Activated CD4-positive, CD25-positive, alpha-beta regulatory T cell treated with anti-CD3 and anti-CD28 coated beads, Interleukin-2, amount 50 U/mL, for 24 hours (primary cell): ENCODE results near the gene TMC2.
A peak's percentile ranks its signal among the peaks of the same experiment; 100 is the strongest.

Experiments used
- ATAC-seq, 2 donors: fragments of 150-1000 bp; cut with Tn5 transposase; one replicate each; pipeline ENCODE4 v1.10.0; 2021; ENCODE audit warnings: mild to moderate bottlenecking in 1 of 2, moderate library complexity in 1 of 2

The TMC2 gene

DNA sequence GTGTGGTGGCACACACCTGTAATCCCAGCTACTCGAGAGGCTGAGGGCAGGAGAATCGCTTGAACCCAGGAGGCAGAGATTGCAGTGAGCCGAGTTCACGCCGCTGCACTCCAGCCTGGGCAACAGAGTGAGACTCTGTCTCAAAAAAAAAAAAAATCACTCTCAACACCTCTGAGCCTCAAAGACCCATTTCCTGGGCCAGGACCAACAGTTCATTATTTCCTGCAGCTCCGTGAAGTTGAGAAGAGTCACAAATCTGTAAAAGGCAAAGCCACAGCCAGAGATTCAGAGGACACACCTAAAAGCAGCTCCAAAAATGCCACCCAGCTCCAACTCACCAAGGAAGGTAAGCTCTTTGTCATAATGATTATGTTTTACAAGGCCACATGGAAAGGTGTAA lies 100.9 kb downstream of the TMC2 start:
- ATAC-seq: no peak

DNA sequence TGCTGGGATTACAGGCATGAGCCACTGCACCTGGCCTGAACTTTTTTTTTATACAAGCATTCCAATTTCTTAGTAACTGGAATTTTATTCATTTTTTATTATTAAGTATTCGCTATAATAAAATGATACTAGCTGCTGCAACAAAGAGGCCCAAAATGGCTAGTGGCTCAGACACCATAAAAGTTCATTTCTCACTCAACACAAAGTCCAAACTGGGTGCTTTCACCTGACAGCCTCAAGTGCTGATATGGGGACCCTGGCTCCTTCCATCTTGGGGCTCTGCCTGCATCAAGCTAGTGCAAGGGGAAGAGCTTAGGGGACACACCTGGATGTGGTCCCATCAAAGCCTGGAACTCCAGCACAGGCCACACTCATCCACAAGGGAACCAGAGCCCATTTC lies 103.9 kb downstream of the TMC2 start:
- no peak for ATAC-seq

DNA sequence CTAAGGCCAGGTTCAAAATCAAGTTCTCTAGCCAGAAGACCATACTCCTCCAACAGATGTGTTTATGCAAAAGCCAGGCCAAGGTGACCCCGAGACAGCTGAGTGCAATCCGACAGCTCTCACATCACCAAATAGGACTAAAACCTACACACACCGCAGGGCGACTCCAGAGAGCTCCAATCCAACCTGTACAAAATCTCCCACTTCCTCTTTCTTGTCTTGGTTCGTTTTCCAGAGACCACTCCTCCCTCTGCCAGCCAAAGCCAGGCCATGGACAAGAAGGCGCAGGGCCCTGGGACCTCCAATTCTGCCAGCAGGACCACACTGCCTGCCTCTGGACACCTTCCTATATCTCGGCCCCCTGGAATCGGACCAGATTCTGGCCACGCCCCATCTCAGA lies 104.5 kb downstream of the TMC2 start:
- ATAC-seq: no peak

DNA sequence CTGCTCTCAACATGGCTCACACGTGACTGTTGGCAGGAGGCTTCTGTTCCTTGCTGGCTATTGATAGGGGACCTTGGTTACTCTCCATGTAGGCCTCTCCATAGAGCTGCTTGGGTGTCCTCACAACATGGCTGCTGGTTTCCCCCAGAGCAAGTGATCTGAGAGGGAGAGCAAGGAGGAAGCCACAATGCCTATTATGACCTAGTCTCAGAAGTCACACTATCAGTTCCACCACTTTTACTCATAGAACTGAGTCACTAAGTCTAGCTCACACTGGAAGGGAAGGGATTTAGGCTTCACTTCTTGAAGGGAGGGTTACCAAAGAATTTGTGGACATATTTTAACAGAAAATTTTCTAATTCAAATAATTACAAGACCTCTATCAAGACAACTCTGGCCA lies 107.3 kb downstream of the TMC2 start:
- ATAC-seq: no peak

DNA sequence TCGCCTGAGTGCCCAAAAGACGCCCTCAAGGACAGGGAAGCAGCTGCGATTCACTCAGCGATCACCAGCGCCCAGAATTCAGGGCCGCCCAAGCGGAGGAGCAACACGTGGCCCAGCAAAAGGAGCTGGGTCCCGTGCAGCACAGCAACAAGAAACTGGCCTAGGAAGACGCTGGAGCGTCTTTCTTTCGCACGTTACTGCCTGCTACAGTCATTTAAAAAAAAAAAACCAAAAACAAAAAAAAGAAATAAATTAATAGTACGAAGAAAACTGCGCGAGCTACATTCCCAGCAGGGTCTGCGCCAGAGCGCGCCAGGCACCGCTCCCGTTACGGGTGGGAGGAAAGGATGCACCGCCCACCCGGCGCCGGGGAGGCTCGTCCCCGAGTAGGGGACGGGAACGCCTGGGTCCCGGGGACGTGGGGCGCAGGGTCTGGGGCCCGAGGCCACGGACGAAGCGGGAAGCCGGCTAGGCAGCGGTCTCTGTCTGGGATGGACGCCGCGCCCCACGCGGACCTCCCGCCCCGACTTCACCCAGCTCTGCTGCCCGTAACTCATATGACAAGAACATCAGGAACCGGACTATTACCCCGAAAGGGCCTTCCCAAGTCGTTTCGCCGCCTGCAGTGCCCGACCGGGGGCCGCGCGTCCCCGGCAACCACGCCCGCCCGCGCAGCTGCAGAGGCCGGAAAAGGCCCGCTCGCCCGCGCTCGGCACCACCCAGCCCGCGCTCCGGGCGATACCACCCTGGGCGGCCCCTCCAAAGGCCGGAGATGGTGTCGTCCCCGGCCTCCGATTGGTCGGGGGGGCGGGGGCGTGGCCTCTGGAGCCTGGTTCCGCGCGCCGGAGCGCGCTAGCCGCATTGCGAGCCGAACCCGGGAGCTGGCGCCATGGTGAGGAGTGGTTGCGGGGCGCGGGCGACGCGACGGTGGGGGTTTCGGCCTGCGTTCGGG lies 115.7 kb downstream of the TMC2 start, which contains the start of gene NOP56:
TSS of gene NOP56 (plus strand) at position 861 of the 952 bp plus-strand sequence. CDS start at position 890, 29 bp downstream.
- peak; percentile 90 for ATAC-seq

DNA sequence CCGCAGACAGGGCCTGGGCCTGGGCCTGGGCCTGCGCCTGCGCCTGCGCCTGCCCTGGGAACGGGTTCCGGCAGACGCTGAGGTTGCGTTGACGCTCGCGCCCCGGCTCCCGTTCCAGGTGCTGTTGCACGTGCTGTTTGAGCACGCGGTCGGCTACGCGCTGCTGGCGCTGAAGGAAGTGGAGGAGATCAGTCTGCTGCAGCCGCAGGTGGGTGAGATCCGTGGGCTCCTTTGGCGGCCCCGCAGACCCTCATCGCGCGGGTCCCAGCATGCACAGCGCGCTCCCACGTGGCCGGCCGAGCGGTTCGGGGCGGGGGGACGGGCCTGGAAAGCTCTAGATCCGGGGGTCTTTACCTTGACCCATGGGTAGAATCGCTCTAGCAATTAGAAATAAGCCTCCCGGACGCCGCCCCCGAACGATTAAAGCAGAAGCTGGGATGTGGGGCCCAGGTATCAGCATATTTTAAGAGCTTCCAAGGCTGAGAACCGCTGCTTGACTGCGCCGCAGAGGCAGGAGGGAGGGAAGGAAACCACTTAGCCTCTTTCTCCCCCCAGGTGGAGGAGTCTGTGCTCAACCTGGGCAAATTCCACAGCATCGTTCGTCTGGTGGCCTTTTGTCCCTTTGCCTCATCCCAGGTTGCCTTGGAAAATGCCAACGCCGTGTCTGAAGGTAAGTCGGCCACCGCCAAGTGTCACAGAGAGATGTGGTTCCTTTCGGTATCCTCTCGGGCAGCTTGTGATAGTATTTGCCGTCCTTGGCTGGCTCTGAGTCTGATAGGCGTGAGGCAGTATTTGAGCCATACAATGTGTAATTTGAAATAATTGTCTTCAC lies 116.6 kb downstream of the TMC2 start:
- ATAC-seq: peak; percentile 46 to 52

DNA sequence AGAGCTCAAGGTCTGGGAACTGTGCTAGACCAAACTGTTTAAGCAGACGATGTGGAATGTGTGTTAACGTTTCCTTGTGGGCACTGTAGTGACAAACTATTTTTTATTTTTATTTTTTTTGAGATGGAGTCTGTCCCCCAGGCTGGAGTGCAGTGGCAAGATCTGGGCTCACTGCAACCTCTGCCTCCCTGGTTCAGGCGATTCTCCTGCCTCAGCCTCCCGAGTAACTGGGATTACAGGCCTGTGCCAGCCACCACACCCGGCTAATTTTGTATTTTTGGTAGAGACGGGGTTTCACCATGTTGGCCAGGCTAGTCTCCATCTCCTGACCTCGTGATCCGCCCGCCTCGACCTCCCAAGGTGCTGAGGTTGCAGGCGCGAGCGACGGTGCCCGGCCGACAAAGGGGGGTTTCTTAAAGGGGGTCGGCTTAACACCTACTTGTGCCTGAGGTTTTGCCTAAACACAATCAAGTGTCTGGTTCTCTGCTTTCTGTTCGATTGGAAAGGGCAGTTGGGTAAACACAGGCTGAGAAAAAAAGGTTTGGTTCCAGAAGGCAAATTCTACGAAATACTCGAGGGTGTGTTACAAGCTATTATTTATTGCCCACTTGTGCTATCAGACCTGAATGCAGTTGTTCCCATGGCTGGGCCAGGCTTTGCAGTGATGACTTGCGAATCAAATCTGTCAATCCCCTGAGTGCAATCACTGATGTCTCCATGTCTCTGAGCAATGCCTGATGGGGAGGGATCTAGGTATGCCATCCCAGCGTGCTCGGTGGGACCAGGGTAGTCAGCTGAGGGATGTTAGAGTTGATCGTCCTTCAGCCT lies 117.4 kb downstream of the TMC2 start:
- no peak for ATAC-seq

DNA sequence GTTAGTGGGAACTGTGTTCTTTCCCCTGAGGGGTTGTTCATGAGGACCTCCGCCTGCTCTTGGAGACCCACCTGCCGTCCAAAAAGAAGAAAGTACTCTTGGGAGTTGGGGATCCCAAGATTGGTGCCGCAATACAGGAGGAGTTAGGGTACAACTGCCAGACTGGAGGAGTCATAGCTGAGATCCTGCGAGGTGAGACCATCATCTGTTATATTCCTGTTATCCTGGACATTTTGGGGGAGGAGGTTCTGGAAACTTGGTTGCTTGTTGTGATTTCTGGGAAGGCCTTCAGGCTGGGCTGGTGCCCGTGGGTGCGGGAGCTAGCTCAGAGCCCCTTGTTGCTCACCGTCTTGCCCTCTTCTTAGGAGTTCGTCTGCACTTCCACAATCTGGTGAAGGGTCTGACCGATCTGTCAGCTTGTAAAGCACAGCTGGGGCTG lies 118.0 kb downstream of the TMC2 start:
- ATAC-seq: no peak

DNA sequence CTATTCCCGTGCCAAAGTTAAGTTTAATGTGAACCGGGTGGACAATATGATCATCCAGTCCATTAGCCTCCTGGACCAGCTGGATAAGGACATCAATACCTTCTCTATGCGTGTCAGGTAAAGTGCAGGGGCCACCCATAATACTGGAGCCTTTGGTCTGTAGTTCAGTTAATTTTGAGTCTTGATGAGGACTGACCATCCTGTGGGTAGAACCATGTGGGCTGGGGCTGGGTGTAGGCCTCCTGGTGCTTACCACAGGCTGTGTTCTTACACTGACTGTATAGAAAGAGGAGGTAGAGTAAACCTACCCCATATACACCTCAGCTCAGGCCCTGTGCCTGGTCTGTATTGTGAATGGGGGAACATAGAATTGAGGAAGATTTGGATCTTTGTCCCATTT lies 118.5 kb downstream of the TMC2 start:
- ATAC-seq: no peak

DNA sequence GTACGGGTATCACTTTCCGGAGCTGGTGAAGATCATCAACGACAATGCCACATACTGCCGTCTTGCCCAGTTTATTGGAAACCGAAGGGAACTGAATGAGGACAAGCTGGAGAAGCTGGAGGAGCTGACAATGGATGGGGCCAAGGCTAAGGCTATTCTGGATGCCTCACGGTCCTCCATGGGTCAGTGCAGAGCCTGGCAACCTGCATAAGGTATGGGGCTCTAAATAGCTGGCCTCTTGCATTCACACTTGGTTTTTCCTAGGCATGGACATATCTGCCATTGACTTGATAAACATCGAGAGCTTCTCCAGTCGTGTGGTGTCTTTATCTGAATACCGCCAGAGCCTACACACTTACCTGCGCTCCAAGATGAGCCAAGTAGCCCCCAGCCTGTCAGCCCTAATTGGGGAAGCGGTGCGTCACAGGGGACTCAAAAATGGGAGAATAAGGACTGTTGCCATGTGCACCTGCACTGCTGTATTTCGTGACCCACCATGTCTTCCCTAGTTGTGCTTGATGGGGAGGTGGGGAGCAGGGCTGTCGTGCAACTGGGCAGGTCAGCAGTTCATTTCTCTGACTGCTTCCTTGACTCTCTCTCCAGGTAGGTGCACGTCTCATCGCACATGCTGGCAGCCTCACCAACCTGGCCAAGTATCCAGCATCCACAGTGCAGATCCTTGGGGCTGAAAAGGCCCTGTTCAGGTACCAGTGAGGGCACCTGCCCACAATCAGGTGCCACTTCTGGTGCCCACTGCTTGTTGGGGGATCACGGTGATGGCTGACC lies 119.2 kb downstream of the TMC2 start:
- ATAC-seq: no peak

DNA sequence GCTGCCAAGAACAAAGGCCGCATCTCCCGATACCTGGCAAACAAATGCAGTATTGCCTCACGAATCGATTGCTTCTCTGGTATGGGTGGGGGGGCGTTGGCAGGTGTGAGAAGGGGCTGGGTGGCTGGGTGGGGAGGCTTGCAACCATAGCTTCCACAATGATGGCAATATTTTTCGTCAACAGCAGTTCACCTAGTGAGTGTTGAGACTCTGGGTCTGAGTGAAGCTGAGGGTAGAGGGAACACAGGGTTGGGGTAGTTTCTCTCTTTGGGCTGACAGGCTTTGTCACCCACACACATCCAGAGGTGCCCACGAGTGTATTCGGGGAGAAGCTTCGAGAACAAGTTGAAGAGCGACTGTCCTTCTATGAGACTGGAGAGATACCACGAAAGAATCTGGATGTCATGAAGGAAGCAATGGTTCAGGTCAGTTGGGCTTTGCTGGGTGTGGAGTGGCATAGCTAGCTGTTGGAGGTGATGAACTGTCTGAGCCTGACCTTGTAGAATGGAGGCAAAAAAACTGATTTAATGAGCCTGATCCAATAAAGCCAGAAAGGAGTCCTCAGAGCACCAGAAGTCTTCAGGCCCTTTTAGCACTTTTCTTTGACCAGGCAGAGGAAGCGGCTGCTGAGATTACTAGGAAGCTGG lies 120.2 kb downstream of the TMC2 start:
- ATAC-seq: no peak

DNA sequence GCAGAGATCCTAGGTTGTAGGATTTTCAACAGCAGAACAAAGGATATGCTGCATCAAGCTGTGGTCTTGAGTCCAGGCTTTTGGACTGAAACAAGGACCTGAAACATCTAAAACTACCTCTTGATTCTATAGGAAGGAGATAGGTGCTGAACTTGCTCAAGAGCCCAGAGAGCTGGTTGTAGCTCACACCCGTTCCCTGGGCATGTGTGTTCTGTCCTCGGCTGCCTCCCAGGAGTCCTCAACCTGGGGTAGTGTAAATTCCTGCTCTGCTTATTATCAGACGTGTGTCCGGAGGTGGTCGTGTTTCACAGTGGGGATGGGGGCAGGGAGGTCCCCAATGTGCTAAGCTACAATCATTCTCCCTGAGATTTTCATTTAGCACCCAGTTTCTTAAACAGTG lies 120.9 kb downstream of the TMC2 start:
- ATAC-seq: no peak

DNA sequence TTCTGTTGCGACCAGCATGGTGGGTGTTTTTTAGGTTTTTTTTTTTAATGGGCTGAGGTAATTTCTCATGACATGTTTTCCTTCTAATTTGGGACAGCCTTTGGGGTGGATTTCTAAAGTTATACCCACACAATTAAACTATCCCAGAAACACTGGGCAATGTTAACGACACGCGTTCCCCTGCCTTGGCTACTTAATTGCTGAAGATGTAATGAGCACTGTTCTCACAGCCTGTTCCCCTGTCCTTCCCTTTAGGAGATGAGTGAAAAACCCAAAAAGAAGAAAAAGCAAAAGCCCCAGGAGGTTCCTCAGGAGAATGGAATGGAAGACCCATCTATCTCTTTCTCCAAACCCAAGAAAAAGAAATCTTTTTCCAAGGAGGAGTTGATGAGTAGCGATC lies 121.3 kb downstream of the TMC2 start:
- ATAC-seq: no peak

DNA sequence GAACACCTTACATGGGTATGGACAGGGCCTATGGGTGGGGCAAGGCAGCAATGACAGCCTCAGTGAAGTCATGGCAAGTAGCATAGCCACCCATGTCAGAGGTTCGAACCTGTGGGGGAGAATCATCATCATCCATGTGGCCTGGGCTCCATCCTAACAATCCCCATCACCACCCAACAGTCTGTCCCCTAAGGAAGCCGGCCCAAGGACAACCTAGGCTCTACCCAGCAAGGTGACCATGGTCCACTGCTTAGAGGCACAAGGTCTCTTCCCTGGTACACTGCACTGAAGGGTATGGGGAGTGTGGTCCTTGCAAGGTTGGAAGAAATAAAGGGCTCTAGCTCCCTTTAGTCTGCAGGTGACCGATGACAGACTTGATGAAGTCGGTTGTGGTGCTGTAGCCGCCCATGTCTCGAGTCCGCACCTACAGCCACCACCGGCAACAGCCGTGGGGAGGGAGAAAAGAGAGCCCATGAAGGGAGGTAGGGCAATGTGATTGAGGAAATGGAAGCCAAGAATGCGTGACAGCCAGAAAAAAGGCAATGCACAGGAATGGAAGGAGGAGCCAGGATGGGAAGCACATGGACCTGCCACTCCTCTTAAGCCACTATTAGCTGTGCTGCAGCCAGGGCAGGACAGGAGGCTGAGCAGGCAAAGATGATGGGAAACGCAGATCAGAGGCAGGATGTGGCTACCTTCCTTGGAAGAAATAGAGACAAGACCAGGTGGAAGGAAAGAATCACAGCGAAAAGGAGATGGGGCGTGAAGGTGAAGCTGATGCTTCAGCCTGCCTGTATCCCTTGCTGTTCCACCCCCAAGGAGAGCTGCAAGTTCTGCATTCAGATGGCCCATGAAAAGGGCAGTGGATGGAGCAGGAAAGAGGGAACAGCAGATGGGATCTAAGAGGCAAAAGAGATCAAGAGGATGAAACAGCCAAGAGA lies 122.3 kb downstream of the TMC2 start:
- ATAC-seq: peak; percentile 30 to 31

DNA sequence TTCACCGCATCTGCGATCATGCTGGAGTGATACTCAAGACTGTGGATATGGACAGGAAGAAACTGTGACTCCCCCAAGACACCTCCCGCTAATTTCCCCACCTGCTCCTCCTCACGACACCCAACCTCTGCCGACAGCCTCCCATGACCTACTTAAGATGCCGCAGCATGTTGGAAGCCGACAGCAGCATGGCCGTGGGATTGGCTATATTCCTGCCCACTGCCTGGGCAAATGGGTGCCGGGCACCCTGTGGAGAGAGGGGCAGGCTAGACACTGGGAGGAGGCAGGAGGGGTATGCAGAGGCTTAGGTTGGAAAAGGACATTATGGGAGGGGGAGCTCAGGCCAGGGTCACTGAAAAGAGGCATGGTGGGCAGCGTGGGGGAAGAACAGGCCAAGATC lies 123.2 kb downstream of the TMC2 start:
- ATAC-seq: no peak

DNA sequence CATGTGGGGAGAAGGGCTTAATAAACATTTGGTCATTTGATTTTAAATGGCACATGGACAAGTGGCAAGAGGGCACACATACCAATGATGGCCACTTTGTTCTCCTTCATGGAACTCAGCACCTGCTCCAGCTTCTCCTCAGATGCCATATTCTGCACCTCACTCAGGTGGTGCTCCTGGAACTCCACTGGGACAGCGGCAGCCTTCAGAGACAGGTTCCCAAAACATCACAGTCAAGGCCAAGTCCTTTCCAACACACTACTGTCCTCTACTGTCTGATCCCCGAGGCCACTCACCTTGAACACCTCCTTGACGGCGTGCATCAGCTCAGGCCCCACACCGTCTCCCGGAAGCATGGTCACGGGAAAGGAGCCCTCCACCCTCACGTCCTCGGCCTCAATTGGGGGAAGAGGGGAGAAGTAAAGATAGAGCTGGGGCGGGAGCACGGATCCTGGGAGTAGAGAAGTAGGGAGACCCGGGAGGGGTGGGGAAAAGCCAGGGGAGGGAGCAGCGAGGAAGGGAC lies 127.1 kb downstream of the TMC2 start:
- ATAC-seq: no peak

DNA sequence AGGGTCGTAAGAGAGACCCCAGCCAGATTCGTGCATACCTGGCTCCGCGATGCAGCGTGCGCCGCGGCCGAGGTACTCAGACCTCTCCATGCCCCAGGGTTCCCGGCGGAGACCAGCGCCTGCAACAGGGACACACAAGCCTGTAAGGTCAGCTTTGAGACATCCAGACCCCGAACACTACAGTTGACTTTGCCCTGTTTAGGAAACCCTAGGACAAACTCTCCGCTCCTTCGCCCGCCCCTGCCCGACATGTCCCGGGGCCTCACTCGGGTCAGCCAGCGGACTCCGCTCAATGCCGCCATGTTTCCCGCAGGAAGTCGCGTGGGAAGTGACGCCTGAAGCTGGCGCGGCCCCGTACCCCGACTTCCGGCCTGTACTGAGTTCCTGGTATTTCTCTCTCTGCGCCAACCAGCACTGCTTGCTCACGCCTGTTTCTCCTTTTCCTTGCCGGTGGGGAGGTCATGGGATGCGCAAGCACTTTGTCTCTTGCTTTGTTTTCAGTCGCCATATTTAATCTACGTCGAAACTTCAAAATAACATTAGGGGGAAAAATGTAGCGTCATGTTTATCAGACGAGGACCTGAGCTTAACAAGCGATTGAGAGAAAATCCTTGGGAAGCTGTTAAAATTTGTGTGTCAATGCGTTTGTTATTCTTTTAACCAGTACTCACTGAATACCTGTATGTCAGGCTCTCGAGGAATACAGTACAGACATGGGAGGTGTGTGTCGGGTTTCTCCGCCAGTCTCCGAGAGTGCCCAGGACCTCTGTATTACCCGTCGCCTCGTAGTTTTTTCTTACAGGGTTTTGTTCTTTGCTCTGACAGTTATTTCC lies 127.7 kb downstream of the TMC2 start, which contains the start of gene IDH3B:
TSS of gene IDH3B (minus strand) at position 330 of the 833 bp plus-strand sequence. CDS start at position 302, 28 bp downstream.
- ATAC-seq: peak; percentile 98 to 99

DNA sequence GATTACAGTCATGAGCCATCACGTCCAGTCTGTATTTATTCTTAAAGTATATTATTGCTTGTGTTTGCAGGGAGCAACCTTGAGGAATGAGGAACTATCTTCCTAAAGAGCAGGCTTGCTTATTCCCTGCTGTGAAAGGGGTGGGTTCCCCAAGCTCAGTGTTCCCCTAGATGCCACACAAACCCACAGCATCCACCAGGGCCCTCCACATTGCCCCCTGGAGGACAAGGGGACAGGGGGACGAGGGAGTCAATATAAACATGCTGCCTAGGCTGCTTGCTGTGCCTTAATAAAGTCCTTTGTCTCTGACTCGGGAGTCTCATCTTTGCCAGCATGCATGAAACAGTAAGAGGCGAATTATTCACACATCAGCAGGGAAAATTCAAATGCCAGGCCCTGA lies 135.6 kb downstream of the TMC2 start:
- no peak for ATAC-seq

DNA sequence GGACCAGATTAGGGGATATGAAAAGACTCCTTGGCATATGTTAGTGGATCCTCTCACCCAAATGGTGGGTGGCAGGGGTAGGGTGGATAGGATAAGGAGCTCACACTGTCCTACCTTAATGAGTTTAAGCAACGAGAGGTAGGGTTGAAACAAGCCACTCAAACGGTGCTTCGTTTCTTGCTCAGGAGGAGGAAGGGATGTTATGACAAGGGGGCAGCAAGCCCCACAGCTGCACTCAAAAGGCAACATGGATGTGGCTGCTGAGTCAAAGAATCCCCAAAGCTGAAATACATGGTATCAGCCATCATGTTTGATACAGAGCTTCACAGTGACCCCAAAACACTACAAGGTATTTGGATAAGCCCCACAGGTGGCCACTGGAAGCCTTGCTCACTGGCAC lies 136.1 kb downstream of the TMC2 start:
- ATAC-seq: no peak
